ENCODE measurements around the gene BABAM2.

DNA sequence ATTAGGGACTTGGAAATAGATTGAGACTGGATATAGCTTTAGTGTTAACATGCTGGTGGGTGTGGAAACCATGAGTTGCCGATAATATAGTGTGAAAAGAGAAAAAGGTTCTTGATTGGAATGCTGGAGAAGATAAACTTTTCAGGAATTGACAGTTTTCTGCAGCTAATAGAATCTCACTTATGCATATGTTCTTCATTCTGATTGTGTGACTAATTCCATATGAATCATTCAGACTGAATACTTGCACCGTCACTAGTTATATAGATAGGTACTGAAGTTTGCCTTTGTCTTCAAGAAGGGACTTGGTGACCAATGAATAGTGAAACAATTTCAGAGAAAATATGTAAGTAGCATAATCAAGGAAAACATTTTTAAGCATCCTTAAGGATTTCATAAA is 276.4 kb downstream of the BABAM2 start:
- TF ChIP-seq FOXA1 (IDR thresholded peaks at IDR 0.05) (no peak), HDGF (IDR thresholded peaks at IDR 0.05; ENCODE audit: borderline replicate concordance) (no peak), TARDBP (IDR thresholded peaks at IDR 0.05) (no peak), ZNF384 (IDR thresholded peaks at IDR 0.05) (no peak), FOXM1 (IDR thresholded peaks at IDR 0.05; ENCODE audit: borderline replicate concordance) (no peak), FOXK2 (IDR thresholded peaks at IDR 0.05) (no peak), CTBP1 (IDR thresholded peaks at IDR 0.05; ENCODE audit: borderline replicate concordance) (no peak), L3MBTL2 (conservative IDR thresholded peaks at IDR 0.05) (no peak), SUZ12 (IDR thresholded peaks at IDR 0.05) (no peak), ELF4 (IDR thresholded peaks at IDR 0.05) (no peak), NFRKB (IDR thresholded peaks at IDR 0.05) (no peak), BHLHE40 (IDR thresholded peaks at IDR 0.05; ENCODE audit: borderline replicate concordance) (no peak), SP1 (IDR thresholded peaks at IDR 0.05) (no peak)
- TF ChIP-seq, protein P1, sequence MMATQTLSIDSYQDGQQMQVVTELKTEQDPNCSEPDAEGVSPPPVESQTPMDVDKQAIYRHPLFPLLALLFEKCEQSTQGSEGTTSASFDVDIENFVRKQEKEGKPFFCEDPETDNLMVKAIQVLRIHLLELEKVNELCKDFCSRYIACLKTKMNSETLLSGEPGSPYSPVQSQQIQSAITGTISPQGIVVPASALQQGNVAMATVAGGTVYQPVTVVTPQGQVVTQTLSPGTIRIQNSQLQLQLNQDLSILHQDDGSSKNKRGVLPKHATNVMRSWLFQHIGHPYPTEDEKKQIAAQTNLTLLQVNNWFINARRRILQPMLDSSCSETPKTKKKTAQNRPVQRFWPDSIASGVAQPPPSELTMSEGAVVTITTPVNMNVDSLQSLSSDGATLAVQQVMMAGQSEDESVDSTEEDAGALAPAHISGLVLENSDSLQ (IDR thresholded peaks at IDR 0.05): no peak

All from HEK293T (cell line).